ENCODE data around the gene MIB2. TPM values are rescaled to one million over a fixed set of nuclear protein-coding genes. Genes with fewer than 3 reads are reported as not detected.
"Not testable (repeated sequence)": the region's sequence is repeated elsewhere in the genome, so short reads cannot be mapped to it uniquely, and the experiment has no call there.

MIB2 gene
- total RNA-seq, 4 donors from 2014 or later: 33.6 to 99.9 (median 74.6) TPM

DNA sequence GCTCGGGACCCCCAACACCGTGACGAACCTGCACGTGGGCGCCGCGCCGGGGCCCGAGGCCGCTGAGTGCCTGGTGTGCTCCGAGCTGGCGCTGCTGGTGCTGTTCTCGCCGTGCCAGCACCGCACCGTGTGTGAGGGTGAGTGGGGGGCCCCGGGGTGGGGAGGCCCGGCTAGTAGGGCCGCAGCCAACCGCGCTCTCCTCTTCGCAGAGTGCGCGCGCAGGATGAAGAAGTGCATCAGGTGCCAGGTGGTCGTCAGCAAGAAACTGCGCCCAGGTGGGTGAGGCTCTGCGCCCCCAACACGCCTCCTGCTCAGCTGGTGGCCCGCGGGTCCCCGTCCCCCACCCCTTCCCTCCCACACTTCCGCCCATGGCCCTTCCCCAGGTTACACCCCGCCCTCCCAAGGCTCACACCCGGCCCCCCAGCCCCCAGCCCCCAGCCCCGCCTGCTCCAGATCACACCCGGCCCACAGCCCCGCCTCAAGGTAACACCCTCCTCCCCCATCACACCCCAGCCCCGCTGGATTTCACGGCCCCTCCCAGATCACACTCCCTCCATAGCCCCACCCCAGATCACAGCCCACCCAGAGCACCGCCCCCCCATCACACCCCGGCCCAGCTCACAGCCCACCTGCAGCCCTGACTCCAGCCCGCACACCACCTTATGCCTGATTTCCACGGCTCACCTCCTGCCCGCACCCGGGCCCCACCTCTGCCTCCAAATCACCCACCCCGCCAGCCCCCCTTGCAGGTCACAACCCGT is 14.3 kb downstream of the MIB2 start:
- Histone ChIP-seq H3K27ac (replicated peaks in 1 of 4) (peak overlapping the region in 3 of 4 donors; percentile 81 to 87 (median 84)), H3K27me3 (peaks cover 10 to 44% (median 22%) of the 10 kb centered on the region in 4 donors), H3K4me1 (peaks cover 14 to 26% (median 25%) of the 10 kb centered on the region in 4 donors), H3K9me3 (no peaks in the 10 kb centered on the region), H3K36me3 (peaks cover 14 to 51% (median 33%) of the 10 kb centered on the region in 4 donors), H3K4me3 (peak overlapping the region in 2 of 4 donors; percentile 41 to 54)
- 56% methylated on average over 27 of the region's 48 CpGs for WGBS
- no peak for DNase-seq (ENCODE audit: extremely low spot score)
- intact Hi-C loops (cut with DNase I): no loop called here
- no peak for TF ChIP-seq EP300 (IDR thresholded peaks at IDR 0.05)
- TF ChIP-seq, protein P1, sequence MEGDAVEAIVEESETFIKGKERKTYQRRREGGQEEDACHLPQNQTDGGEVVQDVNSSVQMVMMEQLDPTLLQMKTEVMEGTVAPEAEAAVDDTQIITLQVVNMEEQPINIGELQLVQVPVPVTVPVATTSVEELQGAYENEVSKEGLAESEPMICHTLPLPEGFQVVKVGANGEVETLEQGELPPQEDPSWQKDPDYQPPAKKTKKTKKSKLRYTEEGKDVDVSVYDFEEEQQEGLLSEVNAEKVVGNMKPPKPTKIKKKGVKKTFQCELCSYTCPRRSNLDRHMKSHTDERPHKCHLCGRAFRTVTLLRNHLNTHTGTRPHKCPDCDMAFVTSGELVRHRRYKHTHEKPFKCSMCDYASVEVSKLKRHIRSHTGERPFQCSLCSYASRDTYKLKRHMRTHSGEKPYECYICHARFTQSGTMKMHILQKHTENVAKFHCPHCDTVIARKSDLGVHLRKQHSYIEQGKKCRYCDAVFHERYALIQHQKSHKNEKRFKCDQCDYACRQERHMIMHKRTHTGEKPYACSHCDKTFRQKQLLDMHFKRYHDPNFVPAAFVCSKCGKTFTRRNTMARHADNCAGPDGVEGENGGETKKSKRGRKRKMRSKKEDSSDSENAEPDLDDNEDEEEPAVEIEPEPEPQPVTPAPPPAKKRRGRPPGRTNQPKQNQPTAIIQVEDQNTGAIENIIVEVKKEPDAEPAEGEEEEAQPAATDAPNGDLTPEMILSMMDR (IDR thresholded peaks at IDR 0.05): no peak
- TF ChIP-seq POLR2AphosphoS5 (IDR thresholded peaks at IDR 0.05): no peak
- TF ChIP-seq POLR2A (IDR thresholded peaks at IDR 0.05; ENCODE audit: low read depth): no peak

DNA sequence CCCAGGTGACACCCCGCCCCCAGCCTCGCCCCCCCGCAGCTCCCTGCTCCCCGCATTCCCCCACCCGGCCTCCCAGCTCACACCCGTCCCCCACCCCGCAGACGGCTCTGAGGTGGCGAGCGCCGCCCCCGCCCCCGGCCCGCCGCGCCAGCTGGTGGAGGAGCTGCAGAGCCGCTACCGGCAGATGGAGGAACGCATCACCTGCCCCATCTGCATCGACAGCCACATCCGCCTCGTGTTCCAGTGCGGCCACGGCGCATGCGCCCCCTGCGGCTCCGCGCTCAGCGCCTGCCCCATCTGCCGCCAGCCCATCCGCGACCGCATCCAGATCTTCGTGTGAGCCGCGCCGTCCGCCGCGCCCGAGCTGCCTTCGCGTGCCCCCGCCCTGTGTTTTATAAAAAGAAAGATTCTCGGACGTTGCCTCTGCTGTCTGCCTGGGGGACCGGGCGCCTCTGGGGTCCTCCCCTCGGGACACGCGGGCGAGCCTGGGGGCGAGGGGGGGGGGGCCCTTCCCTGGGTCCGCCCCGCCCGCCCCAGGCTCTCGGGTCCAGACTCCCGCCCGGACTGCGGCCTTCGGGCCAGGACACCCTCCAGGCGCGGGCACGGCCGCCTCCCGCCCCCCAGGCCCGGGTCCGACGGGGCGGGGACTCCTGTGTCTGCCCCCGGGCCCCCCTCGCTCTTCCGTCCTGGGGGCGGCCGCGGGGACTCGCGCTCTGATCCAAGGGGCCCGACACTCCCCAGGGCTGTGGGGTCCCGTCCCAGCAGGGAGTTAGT is 15.1 kb downstream of the MIB2 start:
- peak; percentile 56 to 64 for TF ChIP-seq POLR2AphosphoS5 (IDR thresholded peaks at IDR 0.05)
- TF ChIP-seq, protein P1 (IDR thresholded peaks at IDR 0.05): no peak
- TF ChIP-seq EP300 (IDR thresholded peaks at IDR 0.05): no peak
- 25% methylated on average over 13 of the region's 81 CpGs for WGBS
- Histone ChIP-seq H3K36me3 (peaks cover 14 to 43% (median 29%) of the 10 kb centered on the region in 4 donors), H3K9me3 (no peaks in the 10 kb centered on the region), H3K4me1 (peaks cover 12 to 26% (median 25%) of the 10 kb centered on the region in 4 donors), H3K4me3 (peak overlapping the region; percentile 41 to 54 (median 46)), H3K27ac (replicated peaks in 1 of 4) (peak overlapping the region; percentile 77 to 87 (median 82)), H3K27me3 (peaks cover 10 to 44% (median 22%) of the 10 kb centered on the region in 4 donors)
- intact Hi-C loops (cut with DNase I): no loop called here
- DNase-seq (ENCODE audit: extremely low spot score): peak; percentile 93

DNA sequence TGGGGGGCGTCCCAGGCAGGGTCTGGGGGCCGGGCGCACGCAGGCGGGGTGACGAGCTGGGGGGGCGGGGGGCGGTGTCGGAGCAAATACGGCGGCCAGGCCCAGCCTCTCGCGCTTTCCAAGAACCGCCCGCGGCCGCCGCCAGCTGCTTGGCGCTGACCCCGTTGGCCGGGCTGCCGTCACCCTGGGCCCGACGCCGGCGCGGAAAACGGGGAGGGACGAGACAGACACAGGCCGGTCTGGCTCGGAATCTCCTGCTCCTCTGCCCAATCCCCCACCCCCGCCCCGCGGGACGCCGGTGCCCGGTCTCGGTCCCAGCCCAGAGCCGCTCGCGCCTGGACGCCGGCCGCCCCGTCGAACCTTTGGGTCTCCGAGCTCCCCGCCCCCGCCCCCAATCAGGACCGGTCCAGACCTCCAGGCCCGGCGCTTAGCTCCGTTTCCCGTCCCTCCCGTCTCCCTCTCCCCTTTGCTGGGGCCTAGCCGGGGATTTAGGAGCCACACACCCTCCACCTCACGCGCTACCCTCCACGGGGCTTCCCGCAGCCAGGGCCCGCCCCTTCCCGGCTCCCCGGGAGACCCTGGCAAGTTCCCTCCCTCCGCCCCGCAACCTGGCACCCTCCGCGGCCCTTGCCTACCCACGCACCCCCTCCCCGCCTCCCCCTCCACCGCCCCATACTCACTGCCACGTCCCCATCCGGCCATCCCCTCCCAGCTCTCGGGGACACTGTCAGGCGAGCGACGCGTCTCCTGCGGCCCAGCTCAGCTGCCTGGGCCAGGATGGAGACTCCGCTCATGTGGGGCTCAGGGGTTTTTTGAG is 15.9 kb downstream of the MIB2 start:
- H3K27me3 ChIP-seq: peaks cover 10 to 44% (median 22%) of the 10 kb centered on the region in 4 donors
- peak overlapping the region; percentile 77 to 87 (median 82) for H3K27ac ChIP-seq (replicated peaks in 1 of 4)
- peaks cover 14 to 36% (median 27%) of the 10 kb centered on the region in 4 donors for H3K36me3 ChIP-seq
- H3K4me1 ChIP-seq: peaks cover 10 to 26% (median 25%) of the 10 kb centered on the region in 4 donors
- peak; percentile 6 to 38 for TF ChIP-seq POLR2AphosphoS5 (IDR thresholded peaks at IDR 0.05)
- TF ChIP-seq EP300 (IDR thresholded peaks at IDR 0.05): no peak
- intact Hi-C loops (cut with DNase I): no loop called here
- no peaks in the 10 kb centered on the region for H3K9me3 ChIP-seq
- no peak for DNase-seq (ENCODE audit: extremely low spot score)
- 3% methylated on average over 33 of the region's 79 CpGs for WGBS
- peak overlapping the region; percentile 41 to 54 (median 46) for H3K4me3 ChIP-seq

DNA sequence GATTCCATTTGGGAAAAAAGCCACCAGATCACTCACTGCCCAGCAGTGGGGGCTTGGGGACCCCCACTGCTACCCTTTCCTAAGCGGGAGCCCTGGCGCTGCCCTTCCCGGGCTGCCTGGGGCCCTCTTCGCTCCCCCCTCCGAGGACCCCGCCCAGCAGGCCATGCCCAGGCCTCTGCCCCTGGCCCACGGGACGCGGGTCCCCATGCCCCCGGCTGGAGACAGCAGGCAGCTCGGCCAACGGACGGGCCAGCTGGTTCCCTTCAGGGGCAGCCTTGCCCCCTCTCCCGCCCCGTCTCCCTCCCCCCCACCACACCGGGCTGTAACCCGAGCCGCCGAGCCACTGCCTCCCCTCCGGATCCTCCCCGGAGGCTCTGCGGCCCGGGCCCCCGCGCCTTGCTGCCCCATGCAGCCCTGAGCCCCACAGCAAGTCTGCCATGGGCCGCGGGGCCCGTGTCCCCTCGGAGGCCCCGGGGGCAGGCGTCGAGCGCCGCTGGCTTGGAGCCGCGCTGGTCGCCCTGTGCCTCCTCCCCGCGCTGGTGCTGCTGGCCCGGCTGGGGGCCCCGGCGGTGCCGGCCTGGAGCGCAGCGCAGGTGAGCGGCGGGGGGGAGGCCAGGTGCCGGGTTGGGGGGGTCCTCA is 16.6 kb downstream of the MIB2 start, which contains the start of gene MMP23B:
MMP23B (plus strand) TSS at position 392 of the 639 bp plus-strand sequence; CDS start at position 438, 46 bp downstream.
- Histone ChIP-seq H3K4me1 (peaks cover 10 to 26% (median 25%) of the 10 kb centered on the region in 4 donors), H3K36me3 (peaks cover 21 to 36% (median 29%) of the 10 kb centered on the region in 4 donors), H3K9me3 (no peaks in the 10 kb centered on the region), H3K27me3 (peaks cover 10 to 44% (median 22%) of the 10 kb centered on the region in 4 donors), H3K27ac (replicated peaks in 1 of 4) (peak within 1 kb of the TSS; percentile 77 to 87 (median 82)), H3K4me3 (peak within 1 kb of the TSS; percentile 41 to 54 (median 46))
- intact Hi-C loops (cut with DNase I): no loop called here
- no peak for DNase-seq (ENCODE audit: extremely low spot score)
- WGBS: 6% methylated on average over 14 of the region's 48 CpGs
- no peak for TF ChIP-seq POLR2A (IDR thresholded peaks at IDR 0.05; ENCODE audit: low read depth)

DNA sequence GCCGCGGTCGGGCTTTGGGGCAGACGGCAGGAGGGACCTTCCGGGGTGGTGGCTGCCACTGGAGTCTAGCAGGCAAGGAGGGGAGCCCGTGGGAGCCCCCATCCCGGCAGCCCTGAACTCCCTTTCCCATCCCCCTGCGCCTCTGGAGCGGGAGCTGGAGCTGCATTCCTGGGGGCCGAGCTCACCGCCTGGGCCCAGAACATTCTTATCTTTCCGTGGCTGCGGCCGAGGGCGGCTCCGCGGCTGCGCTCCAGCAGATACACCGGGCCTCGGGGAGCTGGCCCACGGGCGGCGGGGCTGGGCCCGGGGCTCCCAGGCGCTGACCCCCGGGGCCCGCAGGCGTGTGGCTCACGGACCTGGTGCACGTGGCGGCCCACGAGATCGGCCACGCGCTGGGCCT is 18.1 kb downstream of the MIB2 start:
- no CpG with 5 or more reads among the region's 35 CpGs for WGBS
- Histone ChIP-seq H3K36me3 (peaks cover 19 to 35% (median 27%) of the 10 kb centered on the region in 4 donors), H3K4me1 (peaks cover 10 to 26% (median 25%) of the 10 kb centered on the region in 4 donors), H3K27me3 (peaks cover 10 to 39% (median 22%) of the 10 kb centered on the region in 4 donors)
- H3K27ac ChIP-seq (replicated peaks in 1 of 4); intact Hi-C loops (cut with DNase I); H3K9me3 ChIP-seq; DNase-seq (ENCODE audit: extremely low spot score); H3K4me3 ChIP-seq: not testable (repeated sequence)

DNA sequence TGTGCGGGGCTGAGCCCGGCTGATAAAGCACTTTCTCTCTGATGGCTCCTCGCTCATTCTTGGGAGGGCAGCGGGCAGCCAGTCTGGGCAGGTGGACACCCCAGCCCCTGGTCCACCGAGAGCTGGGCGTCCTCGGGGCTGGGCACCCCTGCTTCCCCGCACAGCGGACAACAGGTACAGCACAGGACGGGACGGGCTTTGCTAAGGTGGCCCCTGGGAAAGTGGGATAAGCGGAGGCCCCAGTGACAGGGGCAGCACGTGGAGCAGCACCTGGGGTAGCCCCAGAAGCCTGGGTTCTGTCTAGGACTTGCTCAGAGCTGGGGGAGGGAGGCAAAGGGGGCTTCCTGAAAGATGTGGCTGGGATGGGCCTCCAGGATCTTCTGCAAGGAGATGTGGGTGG is 19.3 kb downstream of the MIB2 start:
- Histone ChIP-seq H3K27me3 (peaks cover 10 to 27% (median 22%) of the 10 kb centered on the region in 4 donors), H3K36me3 (peaks cover 15 to 34% (median 28%) of the 10 kb centered on the region in 4 donors), H3K4me1 (peaks cover 10 to 26% (median 25%) of the 10 kb centered on the region in 4 donors)
- DNase-seq (ENCODE audit: extremely low spot score); H3K9me3 ChIP-seq; H3K4me3 ChIP-seq; intact Hi-C loops (cut with DNase I); H3K27ac ChIP-seq (replicated peaks in 1 of 4): not testable (repeated sequence)
- 98% methylated on average over 8 of the region's 13 CpGs for WGBS

DNA sequence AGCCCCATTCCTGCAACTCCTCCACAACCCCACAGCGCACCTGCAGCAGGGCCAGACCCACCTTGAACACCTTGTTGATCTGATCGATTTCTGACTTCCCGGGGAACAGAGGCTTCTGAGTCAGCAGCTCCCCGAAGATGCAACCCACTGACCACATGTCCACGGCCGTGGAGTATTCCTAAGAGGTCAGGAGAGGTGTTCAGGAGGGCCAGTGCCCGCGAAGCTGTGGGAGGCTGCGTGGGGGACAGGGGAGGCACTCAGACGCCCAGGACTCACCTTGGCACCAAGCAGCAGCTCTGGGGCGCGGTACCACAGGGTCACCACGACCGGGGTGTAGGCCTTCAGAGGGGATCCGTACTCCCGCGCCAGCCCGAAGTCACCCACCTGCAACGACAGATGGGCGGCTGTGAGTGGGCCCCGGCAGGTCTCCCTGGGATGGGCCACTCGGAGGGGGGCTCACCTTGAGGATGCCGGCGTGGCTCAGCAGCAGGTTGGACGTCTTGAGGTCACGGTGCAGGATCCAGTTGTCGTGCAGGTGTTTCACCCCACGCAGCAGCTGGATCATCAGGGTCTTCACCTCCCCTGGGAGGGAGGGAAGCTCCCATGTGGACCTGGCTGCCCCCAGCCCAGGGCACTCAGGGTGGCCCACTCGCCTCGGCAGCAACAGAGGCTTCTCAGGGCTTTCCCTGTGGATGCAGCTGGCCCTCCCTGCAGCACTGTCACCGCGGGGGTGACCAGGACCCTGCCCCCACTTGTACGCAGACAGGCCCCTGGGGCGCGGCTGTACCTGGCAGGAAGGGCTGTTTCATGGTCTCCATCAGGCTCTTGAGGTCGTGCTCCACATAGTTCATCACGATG is 21.6 kb downstream of the MIB2 start:
- H3K9me3 ChIP-seq; DNase-seq (ENCODE audit: extremely low spot score); H3K27ac ChIP-seq (replicated peaks in 1 of 4); H3K4me1 ChIP-seq; intact Hi-C loops (cut with DNase I); H3K27me3 ChIP-seq; H3K4me3 ChIP-seq: not testable (repeated sequence)
- WGBS: 85% methylated on average over 22 of the region's 37 CpGs
- peaks cover 19 to 49% (median 38%) of the 10 kb centered on the region in 4 donors for H3K36me3 ChIP-seq

DNA sequence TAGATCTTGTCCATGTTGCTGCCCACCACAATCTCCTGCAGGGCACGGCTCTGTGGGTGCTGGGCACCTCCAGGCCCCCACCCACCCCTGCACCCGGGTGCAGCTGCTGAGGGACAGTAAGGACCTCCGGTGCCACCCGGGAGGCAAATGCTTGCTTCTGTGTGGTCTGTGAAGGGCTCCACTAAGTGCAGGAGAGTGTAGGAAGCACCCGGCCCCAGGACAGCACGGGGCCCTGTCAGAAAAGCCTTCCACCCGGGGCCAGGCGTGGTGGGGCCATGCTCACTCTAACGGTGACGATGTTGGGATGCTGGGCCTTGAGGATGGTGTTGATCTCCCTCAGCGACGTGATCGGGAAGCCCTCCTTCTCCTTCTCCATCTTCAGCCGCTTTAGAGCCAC is 22.2 kb downstream of the MIB2 start:
- H3K9me3 ChIP-seq; H3K4me1 ChIP-seq; H3K27me3 ChIP-seq; DNase-seq (ENCODE audit: extremely low spot score); intact Hi-C loops (cut with DNase I); H3K27ac ChIP-seq (replicated peaks in 1 of 4); H3K4me3 ChIP-seq: not testable (repeated sequence)
- peaks cover 19 to 49% (median 38%) of the 10 kb centered on the region in 4 donors for H3K36me3 ChIP-seq
- 98% methylated on average over 11 of the region's 14 CpGs for WGBS
